GM18499 (cell line): ENCODE measurements around the gene TSPAN8.
"Not testable (repeated sequence)": the region's sequence is repeated elsewhere in the genome, so short reads cannot be mapped to it uniquely, and the experiment has no call there.

ENCODE experiments used
- ATAC-seq: cut with Tn5 transposase; IDR thresholded peaks from one replicate; pipeline ENCODE4 v1.9.1; 2021; ENCODE audit warnings: moderate number of reproducible peaks; ENCODE audit not compliant: insufficient read depth, unreplicated experiment

TSPAN8 gene

DNA sequence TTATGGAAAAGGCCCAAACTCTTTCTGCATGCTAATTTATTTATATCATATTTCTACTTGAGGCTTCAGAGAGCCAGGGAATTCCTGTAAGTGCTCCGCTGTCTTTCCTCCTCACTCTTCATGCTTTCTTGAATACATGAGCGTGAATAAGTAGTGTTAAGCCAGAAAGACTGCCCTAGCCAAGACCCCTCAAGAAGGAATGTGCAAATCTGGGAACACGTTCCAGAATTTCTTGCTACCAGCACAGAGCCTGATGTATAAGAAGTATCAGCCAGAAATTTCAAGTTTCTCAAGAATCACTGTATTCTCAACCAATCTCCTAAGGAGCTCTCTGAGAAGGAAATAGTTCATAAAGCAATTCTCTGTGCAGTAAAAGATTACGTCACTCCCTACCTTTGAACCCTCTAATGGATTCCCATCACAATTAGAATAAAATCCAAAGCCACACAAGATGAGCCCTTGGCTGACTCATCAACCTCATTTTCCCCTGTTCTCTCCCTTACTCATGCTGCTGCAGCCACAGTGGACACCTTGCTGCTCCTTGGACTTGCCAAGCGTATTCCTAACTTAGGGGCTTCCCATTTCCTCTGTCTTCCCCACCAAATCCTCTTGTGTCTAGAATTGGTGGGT is 6.9 kb upstream of the TSPAN8 start:
- no peak for ATAC-seq

DNA sequence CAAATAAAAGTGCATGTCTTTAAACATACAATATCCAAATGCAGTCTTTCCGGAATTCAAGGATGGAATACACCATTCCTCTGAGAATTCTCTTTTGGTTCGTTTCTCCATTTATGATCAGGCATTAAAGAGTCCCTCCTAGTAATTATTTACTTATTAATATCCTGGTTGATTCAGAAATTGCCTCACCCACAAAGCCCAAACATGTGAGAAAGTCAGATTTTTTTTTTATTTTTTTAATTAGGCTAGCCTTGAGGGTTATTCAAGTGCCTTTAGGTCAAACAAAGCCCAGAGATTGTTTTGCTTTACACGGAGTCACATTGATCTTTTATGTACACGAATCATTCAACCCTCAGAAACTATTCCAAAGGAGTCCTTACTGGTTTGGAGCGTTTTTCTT is 6.4 kb upstream of the TSPAN8 start:
- ATAC-seq: no peak

DNA sequence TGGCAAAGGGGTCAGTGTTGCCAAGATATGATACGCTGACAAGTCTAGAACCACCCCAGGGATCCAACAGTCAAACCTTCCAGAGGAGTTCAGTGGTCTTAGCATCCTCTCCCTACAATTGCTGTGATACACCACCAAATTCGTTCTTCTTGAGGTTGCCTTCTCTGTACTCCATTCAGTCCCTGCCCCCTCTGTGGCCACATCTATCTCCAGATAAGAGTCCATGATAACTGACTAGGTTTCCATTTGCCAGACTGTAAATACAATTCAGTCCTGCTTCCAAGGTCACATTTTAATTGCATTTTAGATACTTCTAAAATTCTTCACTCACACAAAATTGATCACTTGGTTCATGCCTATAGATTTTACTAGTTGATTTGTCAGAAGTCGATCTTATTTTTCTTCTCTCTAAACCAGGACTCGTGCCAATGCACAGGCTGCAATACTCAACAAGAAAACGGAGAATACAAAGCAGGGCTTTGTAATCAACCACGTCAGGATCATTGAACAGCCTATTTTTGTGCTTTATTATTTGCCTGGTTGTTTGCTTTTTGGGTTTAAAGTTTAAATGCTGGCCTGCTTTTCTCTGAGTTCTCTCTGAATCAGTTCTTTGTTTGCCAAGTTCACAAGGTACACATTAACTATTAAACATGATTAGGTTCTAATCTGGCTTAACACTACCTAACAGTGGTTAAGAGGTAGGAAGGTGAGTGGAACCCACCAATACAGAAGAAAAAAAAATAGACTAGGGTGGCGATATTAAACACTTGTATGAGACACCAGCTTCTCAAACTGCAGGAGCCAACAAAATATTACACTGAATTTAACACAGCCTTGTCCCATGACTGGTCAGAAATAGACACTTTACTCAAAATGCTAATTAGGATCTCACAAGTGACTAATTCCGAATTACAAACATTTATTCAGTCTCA is 5.3 kb upstream of the TSPAN8 start:
- no peak for ATAC-seq

DNA sequence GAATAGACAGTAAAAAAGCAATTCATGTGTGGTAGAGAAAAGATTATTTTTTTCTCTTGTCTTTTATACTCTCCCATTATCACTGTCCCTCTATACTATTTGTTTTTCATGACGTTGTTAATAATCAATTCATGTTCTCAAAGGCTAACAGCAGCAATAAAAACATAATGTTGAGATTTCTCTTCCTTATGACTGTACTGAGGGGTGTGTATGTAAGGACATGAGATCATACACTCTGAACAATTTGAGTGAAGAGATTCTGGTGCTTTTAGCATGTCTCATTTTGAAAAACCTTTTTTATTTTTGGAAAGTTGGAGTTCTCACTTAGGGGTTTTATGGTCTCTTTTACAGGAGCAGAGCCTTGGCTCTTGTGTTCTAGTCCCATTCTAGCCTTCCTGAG is 3.8 kb upstream of the TSPAN8 start:
- ATAC-seq: no peak

DNA sequence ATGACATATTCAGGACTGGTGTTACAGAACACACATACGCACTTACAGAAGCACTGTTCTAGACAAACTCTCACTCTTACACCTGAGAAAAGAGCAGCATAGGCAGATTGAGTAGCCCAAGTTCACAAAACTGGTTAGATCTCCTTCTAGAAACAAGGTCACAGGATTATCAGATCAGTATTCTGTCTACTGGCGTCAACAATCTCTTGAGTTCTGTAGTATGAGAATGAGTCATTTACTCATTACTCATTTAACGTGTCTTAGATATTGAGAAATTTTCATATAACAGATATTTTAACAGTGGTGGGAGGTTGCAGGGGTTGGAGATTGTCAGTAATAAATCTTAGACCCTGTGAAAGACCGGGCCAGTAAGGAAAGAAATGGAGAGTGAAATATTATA is 2.8 kb upstream of the TSPAN8 start:
- ATAC-seq: no peak

DNA sequence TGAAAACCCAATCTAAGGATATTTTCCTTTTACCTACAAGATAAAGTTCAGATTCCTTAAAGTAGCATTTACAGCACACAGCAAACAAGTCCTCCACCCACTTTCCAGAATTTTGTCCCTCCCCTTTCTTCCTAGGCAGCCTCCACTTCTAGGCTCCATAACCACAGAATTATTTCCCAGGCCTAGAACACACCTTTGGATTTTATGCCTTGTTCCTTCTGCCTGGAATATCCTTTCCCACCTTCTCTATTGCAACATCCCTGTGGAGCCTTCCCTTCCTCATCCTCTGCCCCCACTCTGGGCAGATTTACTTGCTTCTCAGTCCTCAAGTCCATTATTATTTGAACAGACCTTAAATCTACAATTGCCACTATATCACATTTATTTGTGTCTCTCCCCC is 2.1 kb upstream of the TSPAN8 start:
- no peak for ATAC-seq

DNA sequence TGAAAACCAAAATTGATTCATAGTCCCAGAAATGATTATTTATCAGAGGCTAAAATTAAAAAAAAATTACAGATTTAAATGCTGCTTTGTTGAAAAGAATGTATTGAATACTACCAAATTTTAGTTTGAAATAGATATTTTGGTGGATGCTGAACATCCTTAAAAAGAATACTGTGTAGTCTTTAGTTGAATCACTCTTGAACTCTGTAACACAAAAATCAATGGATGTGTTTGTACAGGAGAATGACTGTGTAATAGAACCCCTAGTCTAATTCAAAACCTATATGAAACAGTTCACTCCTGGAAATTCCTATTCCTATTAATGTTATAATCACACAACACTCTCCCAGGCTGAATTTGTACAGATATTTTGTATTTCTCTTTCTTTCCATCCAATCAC is 1.5 kb upstream of the TSPAN8 start:
- no peak for ATAC-seq

DNA sequence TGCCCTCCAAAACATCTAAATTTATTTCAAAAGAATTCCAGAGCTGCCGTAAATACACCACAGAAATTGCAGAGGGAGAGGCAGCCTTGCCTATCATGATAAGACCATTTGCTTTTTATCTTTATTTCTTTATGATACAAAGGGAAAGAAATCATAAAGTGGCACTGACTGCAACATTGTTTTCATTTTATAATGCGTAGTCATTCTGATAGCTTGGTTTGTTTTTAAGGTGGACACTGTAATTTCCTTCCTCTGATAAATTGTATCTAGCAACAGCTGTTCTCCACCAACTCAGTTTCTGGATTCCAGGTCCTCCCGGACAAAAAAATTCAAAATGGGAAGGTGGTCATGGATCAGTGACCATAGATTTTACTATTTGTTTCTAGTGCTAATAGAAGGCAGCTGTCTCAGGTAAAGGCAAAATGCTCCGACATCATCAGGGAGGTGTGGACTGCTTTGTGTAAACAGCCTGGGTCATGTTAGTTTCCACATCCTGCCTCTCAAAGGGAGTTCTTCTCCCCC is 623 bp upstream of the TSPAN8 start:
- no peak for ATAC-seq

DNA sequence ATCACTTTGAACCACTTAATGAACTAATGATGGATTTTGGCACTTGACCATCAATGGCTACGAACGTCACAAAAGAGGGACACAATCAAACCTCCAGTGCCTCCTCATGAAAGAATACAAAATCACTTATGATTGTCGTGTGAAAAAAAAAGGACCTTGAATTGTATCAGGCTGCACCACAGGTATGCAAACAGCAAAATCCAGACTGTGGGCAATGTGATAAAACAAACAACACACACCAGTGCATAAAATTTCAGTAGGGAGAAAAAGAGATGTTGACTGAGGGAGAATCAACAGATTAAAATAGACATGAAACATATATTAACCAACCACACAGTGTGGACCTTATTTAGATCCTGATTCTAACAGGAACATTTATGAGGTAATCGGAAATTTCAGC is 2.6 kb downstream of the TSPAN8 start:
- ATAC-seq: no peak

DNA sequence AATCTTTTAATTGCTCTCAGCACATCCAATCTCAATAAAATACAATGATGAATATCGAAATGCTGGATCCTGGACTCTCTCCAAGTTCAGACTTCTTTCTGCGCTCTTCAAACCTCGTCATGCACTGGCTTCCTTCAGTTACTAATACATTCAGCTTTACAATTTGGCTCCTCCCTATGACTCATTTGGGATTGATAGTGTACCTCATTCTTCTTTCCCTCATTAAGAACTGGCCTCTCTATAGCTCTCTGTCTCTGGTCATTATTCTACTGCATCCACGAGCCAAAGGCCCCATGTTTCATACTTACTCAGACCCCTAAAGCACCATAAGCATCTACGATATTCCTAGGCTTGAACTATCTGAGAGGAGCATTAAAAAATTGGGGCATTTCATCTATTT is 4.9 kb downstream of the TSPAN8 start:
- no peak for ATAC-seq

DNA sequence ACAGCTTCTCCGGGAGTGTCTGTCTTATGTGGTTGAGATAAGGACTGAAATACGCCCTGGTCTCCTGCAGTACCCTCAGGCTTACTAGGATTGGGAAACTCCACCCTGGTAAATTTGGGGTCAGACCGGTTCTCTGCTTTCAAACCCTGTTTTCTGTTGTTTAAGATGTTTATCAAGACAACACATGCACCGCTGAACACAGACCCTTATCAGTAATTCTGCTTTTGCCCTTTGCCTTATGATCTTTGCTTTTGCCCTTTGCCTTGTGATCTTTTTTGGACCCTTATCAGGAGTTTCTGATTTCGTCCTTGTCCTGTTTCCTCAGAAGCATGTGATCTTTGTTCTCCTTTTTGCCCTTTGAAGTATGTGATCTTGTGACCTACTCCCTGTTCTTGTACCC is 7.8 kb downstream of the TSPAN8 start:
- not testable (repeated sequence) for ATAC-seq

DNA sequence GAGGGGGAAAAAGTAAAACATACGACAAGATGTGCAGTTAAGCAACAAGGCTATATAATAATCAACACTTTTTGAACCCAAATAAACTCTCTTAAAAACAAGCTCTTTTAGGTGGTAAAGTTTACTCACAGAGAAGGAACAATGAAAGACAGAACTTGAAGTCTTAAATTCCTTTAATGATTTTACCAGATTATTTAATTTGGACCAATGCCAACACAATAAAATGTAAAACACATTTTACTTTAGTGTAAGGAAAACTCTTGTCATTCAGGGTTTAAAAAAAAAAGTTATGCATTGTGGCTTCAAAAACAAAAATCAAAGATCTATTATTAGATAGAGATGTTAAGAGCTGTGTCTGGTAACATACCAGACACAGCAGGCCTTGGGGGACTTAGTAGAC is 13.1 kb downstream of the TSPAN8 start:
- no peak for ATAC-seq

DNA sequence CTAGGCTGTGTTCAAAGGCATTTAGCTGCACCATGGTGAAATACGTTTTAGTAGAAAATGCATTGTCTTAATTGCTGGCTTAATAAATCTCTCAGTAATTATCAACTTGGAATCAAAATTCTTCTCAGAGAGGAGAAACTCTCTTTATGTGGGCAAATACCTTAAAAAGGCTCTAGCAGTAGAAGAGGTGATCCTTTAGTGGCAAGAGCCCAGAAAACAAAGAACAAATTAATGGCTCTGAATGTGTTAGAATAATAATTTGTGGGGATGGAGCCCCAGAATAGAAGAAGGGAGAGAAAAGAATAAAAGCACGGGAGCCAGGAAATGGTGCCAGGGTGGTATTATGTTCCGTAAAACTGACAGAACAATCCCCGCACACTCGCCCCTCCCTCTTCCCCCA is 14.8 kb downstream of the TSPAN8 start:
- ATAC-seq: no peak

DNA sequence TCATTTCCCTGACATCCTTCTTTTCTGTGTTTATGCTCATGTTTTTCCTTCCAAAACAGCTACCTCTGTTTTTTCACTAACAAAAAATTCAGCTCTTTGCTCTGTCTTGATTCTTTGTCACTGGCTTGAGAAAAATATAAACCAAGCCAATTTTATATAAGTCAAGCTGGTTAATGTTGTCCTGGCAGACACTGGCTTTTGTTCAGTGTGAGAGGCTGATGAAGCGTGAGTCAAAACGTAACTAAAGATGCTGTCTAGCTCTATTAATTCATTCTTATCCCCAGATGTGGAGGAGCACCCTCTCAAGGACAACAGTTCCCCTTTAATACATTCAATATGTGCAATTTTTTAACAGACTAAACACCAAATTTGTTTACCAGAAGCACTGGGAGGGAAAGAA is 15.8 kb downstream of the TSPAN8 start:
- ATAC-seq: no peak

DNA sequence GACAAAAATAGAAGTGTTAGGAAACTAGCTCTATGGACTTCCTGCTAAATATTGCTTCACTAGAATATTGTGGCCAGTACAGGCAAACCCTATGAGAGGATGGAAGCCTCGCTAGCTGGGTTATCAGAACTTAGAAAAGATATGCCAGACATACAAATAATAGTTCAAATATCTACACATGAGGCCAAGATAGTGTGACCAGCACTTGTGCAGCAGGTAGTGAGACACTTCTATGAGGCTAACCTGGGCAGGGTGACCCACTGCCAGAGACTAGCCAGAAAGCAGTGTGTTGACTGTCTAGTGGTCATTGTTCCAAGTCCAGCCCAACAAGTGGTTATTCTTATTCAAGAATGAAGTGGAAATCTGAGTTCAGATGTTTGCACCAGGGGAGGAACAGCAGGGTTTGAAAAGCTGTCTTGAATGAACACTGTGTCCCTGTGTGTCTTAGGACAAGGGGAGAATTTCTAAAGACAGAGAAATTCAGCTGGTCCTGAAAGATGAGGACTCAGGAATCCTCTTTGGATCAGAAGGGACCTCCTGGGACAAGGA is 16.3 kb downstream of the TSPAN8 start:
- no peak for ATAC-seq

DNA sequence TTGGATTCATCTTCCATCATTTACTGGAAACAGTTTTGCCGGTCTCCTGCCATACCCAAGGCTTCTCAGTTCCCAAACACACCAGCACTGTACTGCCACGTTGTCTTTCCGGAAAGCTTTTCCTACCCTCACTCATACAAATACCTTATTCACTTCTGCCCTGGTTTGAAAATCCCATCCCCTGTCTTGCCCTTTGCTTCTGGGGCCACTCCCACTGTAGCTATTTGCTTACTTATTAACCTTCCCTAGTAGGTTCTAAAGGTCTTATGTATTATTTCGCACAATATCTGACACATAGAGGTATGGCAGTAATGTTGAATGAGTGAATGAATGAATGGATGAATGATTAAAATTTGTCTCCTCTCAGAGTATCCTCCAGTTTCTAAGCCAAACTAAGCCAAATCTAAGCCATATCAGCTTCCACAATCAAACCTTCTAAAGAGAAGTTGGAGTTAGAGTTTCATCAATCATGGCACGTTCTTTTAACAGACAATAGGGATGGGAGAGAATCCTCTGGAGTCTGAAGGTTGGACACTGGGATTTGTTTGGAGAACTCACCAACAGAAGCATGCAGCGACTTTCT is 18.6 kb downstream of the TSPAN8 start:
- no peak for ATAC-seq

DNA sequence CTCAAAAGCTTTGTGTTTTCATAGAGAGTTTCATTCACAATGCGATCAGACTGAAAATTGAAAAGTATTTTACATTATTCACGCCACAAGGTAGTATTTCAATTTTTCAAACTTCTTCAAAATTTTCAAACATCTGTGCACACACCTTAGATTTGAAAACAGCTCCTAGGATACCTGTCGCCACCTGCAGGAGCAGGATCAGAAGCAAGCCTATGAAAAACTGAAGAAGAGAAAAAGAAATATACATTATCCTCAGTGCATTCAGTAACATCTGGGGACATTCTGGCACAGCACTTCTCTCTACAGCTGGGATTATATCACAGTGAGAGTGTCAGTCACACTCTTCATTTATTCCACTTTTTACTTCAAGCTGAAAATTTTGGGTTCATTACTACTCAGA is 19.8 kb downstream of the TSPAN8 start:
- no peak for ATAC-seq

DNA sequence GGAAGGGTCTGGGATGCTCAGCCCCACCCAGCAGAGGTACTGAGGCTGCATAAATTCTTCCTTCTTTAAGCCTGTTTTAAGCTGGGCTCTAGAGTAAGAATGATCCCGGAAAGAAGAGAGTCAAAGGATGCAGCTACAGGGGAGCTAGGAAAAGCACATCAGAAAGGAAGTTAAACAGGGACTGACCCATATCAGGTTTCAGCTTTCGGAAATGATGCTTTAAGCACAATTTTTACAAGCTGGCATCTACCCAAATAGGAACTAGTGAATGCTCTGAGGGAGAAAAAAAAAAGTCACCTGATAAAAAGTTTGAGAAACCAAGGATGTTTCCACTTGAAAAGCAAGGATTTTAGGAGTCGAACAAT is 22.0 kb downstream of the TSPAN8 start:
- ATAC-seq: no peak

DNA sequence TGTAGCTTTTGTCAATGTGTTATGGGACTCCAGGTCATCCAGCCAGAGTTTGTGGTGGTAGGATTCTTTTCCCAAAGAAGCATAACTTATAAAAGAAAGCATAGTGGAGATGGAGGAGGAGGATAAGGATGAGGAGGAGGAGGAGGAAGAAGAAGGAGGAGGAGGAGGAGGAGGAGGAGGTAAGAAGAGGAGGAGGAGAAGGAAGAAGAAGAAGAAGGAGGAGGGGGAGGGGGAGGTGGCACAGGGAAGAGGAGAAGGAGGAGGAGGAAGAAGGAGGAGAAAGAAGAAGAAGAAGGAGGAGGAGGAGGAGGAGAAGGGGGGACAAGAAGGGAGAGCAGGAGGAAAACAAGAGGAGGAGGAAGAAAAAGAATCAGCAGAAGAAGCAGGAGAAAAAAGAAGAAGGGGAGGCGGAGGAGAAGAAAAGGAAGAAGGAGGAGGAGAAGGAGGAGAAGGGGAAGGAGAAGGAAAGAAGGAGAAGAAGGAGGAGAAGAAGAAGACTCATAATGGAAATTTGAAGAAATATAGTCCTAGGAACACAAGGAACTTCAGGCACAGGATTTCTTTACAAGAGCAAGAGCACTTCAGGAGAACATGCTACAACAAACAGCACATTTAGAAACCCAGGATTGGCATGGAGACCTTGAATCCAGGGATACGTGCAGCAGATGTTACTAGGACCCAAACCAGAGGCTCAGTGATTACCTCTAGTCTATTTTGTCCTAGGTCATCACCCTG is 22.6 kb downstream of the TSPAN8 start:
- no peak for ATAC-seq

DNA sequence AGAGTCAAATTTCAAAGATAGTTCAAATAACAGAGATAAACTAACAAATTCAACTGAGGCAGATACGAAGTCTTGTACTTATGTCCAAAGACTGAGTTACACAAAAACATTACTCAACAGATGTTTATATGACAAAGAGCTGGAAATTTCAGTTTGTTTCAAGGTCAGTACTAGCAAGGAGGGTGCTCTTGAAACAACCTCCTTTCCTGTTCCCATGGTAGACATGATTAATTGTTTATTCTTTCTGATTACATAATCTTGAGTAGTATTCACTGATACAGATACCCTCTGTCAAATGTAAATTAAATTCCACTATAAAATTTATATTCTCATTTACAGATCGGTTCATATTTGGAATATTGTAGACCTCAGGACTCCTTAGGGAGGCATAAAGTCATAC is 23.4 kb downstream of the TSPAN8 start:
- ATAC-seq: no peak
